NCI-H2171 (cell line): ENCODE measurements around the gene TMED10.
"Not testable (repeated sequence)": the region's sequence is repeated elsewhere in the genome, so short reads cannot be mapped to it uniquely, and the experiment has no call there.

ENCODE experiments used
- DNase-seq: peaks from one replicate; lab custom pipeline; 2025; lab: John Stamatoyannopoulos, UW

TMED10 gene

GRCh38 chr14:75158843-75159614 is 17.4 kb downstream of the TMED10 start:
- DNase-seq: no peak

- no peak for DNase-seq
Observed at GRCh38 chr14:75156901-75157300, 19.5 kb downstream of the TMED10 start.

- DNase-seq: no peak
Observed at GRCh38 chr14:75156111-75156510, 20.3 kb downstream of the TMED10 start.

GRCh38 chr14:75155169-75155568 is 21.2 kb downstream of the TMED10 start:
- no peak for DNase-seq

- DNase-seq: no peak
Observed at GRCh38 chr14:75153295-75153694, 23.1 kb downstream of the TMED10 start.

GRCh38 chr14:75151851-75152250 is 24.6 kb downstream of the TMED10 start:
- DNase-seq: no peak

GRCh38 chr14:75150637-75151036 is 25.8 kb downstream of the TMED10 start:
- DNase-seq: not testable (repeated sequence)

GRCh38 chr14:75150150-75150549 is 26.3 kb downstream of the TMED10 start:
- DNase-seq: no peak

- DNase-seq: no peak
Observed at GRCh38 chr14:75147423-75148071, 28.9 kb downstream of the TMED10 start.

GRCh38 chr14:75144944-75145343 is 31.5 kb downstream of the TMED10 start:
- no peak for DNase-seq

GRCh38 chr14:75143761-75144527 is 32.5 kb downstream of the TMED10 start:
- DNase-seq: no peak

GRCh38 chr14:75142494-75142893 is 33.9 kb downstream of the TMED10 start:
- no peak for DNase-seq

GRCh38 chr14:75141967-75142366 is 34.4 kb downstream of the TMED10 start:
- DNase-seq: no peak

- no peak for DNase-seq
Observed at GRCh38 chr14:75141062-75141461, 35.4 kb downstream of the TMED10 start.

- no peak for DNase-seq
Observed at GRCh38 chr14:75140620-75141019, 35.8 kb downstream of the TMED10 start.

- no peak for DNase-seq
Observed at GRCh38 chr14:75139185-75139584, 37.2 kb downstream of the TMED10 start.

GRCh38 chr14:75138492-75138891 is 37.9 kb downstream of the TMED10 start:
- DNase-seq: no peak

GRCh38 chr14:75134644-75135043 is 41.8 kb downstream of the TMED10 start:
- no peak for DNase-seq

GRCh38 chr14:75133597-75133996 is 42.8 kb downstream of the TMED10 start:
- no peak for DNase-seq

- DNase-seq: peak; percentile 64
Observed at GRCh38 chr14:75132382-75133086, 43.9 kb downstream of the TMED10 start.

- no peak for DNase-seq
Observed at GRCh38 chr14:75128596-75128990, 47.8 kb downstream of the TMED10 start.

GRCh38 chr14:75127903-75128595 is 48.4 kb downstream of the TMED10 start:
- DNase-seq: no peak
